ENCODE measurements around the gene ZNF622.

- TF ChIP-seq, protein P1, sequence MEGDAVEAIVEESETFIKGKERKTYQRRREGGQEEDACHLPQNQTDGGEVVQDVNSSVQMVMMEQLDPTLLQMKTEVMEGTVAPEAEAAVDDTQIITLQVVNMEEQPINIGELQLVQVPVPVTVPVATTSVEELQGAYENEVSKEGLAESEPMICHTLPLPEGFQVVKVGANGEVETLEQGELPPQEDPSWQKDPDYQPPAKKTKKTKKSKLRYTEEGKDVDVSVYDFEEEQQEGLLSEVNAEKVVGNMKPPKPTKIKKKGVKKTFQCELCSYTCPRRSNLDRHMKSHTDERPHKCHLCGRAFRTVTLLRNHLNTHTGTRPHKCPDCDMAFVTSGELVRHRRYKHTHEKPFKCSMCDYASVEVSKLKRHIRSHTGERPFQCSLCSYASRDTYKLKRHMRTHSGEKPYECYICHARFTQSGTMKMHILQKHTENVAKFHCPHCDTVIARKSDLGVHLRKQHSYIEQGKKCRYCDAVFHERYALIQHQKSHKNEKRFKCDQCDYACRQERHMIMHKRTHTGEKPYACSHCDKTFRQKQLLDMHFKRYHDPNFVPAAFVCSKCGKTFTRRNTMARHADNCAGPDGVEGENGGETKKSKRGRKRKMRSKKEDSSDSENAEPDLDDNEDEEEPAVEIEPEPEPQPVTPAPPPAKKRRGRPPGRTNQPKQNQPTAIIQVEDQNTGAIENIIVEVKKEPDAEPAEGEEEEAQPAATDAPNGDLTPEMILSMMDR (IDR thresholded peaks at IDR 0.05), result no peak
- no peak for TF ChIP-seq POLR2A (IDR thresholded peaks at IDR 0.05)
Measured at GRCh38 chr5:16510098-16510497, 44.5 kb upstream of the ZNF622 start.
